Activated CD8-positive, alpha-beta memory T cell treated with anti-CD3 and anti-CD28 coated beads, Interleukin-2, amount 50 U/mL, for 24 hours (primary cell): ENCODE measurements around the gene NRG4.
"Not testable (repeated sequence)": the region's sequence is repeated elsewhere in the genome, so short reads cannot be mapped to it uniquely, and the experiment has no call there.

Experiments used
- DNase-seq: peaks from one replicate; pipeline ENCODE4 v3.0.0-alpha.2; 2020; ENCODE audit errors: extremely low read depth

The NRG4 gene

DNA sequence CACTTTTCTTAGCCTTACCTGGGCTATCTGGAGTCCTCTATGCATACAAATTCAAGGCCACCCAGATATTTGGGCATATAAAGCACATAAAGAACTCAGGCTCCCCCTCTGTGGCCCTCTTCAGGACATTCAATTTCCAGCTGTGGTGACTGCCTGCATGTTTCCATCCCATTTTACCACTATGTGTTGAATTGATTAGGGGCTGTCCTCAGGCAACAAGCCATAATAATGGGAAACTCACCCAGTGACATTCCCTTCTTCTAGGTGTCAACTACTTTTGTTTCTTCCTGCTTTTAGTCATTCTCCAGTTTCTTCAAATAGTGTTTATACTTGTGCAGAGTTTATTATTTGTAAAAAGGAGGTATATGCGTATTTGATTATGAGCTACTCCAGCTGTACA lies 18.0 kb downstream of the NRG4 start:
- DNase-seq, result no peak

DNA sequence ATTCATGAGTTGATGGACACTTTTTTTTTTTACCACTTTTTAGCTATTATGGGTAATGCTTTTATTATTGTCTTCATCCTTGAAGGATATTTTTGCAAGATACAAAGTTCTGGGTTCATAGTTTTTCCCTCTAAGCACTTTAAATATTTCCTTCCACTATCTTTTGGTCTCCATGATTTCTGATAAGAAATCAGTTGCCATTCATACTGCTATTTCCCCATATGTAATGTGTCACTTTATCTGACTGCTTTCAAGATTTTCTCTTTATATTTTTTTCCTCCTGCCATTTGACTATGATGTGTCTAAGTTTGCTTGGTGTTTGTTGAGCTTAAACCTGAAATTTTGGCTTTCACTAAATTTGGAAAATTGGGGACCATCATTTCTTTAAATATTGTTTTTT lies 19.3 kb downstream of the NRG4 start:
- no peak for DNase-seq

DNA sequence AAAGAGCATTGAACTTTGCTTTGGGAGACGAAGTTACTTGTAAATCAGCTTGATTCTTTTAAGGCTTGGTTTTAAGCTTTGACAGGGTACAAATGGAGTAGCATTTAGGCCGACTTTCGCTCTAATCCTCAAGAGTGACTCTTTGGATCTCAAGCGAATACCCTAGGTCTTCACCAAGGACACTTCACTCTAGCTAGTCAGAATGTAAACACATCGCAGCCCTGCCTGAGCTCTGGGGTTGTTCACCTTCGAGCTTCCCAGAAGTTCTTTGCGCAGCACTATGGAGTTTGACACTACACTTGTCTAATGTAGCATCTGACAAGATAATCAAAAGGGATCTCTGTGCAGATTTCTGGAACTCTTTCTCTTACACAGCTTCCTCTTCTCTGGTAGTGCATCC lies 22.3 kb downstream of the NRG4 start:
- no peak for DNase-seq

DNA sequence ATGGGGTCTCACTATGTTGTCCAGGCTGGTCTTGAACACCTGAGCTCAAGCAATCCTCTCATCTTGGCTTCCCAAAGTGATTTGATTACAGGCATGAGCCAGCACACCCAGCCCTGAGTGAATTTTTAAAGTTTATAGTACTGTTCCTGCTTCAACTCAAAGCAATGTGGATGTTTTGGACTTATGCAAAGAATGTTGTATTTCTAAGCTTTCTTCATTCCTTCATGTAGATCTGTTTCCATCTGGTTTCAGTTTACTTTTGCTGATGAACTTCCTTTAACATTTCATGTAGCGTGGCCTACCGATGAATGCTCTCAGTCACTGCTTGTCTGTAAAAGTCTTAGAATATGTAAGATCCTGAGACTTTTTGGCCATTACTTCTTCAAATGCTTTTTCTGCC lies 23.2 kb downstream of the NRG4 start:
- no peak for DNase-seq

DNA sequence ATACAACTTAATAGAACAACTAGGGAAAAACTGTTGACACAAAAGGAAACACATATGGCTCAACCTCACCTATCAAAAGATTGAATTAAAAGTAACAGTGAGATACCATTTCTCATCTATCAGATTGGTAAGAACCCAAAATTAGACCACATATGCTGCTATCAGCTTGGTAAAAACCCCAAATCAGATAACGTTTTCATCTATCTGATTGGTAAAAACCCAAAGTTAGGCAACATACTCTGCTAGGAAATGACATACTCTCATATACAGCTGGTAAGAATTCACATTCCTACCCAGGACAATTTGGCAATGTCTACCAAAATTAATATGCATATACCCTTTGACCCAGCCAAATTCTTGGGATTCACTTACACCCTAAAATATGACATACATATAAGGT lies 26.3 kb downstream of the NRG4 start:
- DNase-seq, result no peak

DNA sequence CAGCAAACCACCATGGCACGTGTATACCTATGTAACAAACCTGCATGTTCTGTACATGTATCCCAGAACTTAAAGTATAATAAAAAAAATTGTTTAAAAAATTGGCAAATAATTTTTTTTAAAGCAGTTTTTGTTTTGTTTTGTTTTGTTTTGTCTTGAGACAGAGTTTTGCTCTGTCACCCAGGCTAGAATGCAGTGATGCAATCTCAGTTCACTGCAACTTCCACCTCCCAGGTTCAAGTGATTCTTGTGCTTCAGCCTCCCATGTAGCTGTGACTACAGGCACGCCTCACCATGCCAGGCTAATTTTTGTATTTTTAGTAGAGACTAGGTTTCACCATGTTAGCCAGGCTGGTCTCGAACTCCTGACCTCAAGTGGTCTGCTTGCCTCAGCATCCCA lies 27.5 kb downstream of the NRG4 start:
- not testable (repeated sequence) for DNase-seq

DNA sequence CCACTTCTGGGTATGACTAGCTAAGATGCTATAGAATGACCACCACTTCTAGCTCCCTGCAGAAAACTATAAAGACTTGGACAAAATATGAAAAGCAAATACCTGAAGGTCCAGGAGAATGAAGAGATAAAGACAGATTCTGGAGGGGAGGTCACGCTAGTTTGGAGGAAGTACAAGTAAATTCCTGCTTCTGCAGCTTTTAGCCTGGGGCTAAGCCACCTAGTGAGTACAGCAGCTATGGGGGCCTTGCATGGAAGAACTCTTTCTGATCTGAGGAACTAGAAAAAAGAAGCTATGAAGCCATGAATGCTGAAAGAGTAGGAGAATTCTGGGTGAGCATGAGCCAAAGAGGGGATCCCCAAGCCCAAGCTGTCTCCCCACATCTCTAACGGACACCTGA lies 29.8 kb downstream of the NRG4 start:
- DNase-seq, result no peak

DNA sequence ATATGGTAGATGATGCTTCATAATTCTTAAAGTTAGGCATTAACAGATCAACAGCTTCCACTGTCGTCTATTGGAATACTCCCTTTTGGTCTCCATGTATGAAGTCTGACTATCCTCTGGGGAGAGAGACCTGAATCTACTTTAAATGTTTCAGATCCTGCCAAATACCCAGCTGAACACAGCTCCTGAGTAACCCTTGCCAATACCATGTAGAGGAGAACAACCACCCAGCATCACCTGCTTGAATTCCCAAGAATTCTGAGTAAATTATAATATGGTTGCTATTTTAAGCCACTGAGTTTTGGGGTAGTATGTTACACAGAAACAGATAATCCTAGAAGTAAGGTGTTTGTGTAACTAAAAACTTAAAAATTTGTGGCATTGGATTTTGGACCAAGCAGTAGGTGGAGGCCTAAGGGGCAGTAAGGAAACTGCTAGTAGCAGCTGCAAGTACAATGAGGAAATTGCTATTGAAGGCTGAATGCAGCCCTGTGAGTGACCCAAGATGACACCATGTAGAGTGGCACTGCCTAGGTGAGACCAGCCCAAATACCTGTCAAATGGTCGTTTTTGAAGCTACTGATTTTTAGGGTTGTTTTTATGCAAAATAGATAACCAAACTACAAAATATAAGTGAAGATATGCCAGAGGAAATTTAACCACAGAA lies 30.9 kb downstream of the NRG4 start:
- no peak for DNase-seq

DNA sequence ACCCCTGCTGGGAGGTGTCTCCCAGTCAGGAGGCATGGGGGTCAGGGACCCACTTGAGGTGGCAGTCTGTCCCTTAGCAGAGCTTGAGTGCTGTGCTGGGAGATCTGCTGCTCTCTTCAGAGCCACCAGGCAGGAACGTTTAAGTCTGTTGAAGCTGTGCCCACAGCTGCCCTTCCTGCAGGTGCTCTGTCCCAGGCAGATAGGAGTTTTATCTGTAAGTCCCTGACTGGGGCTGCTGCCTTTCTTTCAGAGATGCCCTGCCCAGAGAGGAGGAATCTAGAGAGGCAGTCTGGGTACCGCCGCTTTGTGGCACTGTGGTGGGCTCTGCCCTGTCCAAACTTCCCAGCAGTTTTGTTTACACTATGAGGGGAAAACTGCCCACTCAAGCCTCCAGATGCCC lies 35.5 kb downstream of the NRG4 start:
- not testable (repeated sequence) for DNase-seq

DNA sequence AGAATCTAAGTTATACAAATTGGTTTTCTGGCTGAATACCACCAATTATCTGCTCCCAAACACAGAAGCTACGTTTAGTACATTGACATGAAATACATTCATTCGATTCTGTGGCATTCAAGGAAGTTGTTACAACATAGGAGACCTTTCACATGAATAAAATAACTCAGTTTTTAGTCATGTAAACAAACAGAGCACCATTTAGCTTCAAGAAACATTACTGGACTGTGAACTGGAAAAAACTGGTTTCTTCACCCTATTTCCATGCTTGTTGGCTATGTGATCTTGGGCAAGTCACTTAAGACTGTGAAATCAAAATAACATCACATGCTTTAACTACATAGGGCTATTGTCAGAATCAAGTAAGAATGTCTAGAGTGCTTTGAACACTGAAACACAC lies 46.2 kb downstream of the NRG4 start:
- DNase-seq, result no peak

DNA sequence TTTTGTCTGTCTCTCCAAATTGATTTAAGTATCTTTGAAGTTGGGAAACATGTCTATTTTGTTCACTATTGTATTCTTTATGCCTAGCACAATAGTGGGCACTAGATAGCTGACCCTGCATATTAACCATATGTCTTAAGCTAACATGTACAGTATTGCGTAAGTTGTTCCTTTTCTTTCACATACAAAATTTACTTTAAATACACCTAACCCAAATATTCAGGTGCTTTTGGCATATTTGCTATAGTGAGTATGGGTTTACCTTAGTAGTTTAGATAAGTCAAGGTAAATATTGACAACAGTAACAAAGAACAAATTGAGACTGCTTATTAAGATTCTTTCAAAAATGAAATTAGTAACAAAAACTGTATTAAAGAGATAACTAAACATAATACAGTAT lies 50.9 kb downstream of the NRG4 start:
- no peak for DNase-seq

DNA sequence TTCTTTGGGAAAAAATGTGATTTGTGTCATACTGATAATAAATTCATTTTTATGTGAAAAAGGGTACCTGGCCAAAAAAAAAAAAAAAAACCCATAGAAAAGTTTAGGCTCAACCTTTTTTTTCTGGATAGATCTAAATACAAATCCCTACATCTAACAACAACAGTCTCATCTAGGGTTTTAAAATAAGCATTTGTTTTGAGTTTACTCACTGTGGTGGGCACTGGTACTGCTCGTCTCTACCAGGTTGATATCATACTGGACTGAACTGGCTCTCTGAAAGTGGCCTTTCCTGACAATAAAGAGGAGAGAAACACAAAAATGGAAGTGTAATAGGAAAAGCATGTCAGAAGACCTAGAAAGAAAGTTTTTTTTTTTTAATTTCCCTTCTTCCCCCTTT lies 56.5 kb downstream of the NRG4 start:
- DNase-seq, result no peak

DNA sequence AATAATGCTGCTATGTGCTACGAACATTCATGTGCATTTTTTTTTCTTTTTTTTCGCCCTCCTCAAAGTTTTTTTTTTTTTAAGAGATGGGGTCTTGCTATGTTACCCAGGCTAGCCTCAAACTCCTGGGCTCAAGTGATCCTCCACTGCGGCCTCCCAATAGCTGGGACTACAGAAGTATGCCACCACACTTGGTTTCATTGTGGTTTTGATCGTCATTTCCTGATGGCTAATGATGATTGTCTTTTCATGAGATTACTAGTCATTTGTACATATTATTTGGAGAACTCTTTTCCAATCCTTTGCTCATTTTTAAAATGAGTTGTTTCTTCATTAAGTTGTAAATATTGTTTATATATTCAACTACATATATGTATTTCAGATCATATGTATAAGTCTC lies 59.7 kb downstream of the NRG4 start:
- DNase-seq, result no peak

DNA sequence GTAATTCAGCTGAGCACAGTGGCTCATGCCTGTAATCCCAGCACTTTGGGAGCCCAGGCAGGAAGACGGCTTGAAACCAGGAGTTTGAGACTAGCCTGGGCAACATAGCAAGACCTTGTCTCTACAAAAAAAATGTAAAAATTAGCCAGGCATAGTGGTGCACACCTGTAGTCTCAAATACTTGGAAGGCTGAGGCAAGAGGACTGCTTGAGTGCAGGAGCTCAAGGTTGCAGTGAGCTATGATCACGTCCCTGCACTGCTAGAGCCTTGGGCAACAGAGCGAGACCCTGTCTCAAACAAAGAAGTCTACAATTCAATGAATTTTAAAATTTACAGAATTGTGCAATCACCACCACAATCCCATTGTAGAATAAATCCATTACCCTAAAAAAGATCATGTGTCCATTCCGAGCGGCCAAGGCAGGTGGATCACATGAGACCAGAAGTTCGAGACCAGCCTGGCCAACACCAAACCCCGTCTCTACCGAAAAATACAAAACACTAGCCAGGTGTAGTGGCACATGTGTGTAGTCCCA lies 63.4 kb downstream of the NRG4 start:
- no peak for DNase-seq

DNA sequence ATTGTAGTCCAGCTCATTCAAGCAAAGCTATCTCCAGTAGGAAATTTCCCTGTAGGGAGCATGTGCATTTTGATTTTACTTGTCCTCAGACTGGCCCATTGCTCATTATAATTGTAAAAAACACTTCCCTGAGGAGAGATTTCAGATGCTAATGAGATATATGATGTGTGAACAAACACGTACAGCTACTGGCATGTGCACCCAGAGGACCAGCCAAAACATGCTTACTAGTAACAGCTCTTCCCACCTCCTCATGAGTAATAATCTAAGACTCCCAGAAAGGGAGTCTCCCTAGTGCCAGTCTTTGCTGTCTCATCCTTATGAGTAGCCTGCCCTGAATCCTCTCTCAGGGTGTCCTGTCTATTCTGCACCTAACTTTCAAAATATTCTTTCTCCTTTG lies 65.1 kb downstream of the NRG4 start:
- no peak for DNase-seq

DNA sequence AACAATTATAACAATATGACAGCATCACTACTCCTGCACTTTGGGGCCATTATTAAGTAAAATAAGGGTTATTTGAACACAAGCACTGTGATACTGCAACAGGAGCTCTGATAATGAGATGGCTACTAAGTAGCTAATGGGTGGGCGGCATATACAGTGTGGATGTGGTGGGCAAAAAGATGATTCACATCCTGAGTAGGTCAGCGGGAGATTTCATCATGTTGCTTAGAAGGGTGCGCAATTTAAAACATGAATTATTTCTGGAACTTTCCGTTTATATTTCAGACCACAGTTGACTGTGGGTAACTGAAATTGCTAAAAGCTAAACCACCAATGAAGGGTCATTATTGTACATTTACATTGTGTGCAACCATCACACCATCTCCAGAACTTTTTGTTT lies 66.3 kb downstream of the NRG4 start:
- no peak for DNase-seq

DNA sequence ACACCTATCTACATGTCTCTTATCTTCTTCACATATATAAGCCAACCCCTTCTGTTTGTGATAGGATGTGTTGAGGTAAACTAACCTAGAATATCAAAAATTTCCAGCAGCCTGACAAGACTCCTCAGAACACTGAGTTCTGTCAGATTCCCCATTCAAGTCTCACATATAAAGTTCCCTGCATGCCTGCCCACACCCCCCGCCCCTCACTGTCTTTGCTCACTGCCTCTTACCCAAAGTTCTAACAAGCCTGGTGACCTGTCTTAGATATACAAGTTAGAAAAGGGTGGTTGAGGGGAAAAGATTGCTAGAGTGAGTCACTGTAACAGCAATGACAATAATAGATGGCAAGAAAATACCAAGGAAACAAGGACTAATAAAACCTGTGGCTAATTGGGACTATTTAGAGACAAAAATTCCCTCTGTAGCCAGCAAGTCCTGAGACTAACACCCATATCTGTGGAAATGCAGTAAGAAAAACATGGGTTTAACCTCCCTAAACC lies 68.5 kb downstream of the NRG4 start:
- no peak for DNase-seq

DNA sequence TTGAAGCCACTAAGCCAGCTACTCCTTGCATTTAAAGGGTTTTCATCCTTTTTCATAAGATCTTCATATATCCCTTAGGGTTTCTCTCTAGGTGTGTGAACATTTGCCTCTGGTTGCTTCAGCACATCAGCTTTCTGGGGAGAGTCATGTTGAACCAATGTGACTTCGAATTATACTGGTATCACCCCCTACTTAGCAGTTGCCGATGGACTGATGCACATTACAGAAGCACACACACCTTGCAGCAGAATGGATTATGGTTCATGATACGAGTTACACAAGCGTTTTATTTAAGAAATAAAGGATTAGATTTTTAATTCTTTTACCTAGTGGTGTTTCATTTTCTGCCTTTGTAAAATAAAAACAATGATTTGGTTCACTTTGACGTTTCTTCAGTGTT lies 69.0 kb downstream of the NRG4 start:
- DNase-seq, result no peak

DNA sequence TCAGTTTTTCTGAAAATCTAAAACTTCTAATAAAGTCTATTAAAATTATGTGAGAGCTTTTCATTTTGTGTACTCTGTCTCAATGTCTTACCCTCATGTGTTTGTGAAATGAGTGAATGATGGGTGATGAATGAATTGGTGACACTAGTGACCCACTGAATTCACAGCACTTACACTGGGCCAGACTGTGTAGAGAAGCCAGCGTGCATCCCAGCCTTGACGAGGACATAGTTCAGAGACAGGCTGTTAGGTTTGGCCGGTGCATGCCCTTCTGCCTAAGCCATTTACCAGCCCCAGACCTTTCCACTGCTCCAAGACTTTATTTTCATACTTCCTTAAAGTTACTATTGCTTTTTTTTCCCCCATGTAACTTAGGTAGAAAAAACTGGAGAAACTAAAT lies 69.8 kb downstream of the NRG4 start:
- no peak for DNase-seq

DNA sequence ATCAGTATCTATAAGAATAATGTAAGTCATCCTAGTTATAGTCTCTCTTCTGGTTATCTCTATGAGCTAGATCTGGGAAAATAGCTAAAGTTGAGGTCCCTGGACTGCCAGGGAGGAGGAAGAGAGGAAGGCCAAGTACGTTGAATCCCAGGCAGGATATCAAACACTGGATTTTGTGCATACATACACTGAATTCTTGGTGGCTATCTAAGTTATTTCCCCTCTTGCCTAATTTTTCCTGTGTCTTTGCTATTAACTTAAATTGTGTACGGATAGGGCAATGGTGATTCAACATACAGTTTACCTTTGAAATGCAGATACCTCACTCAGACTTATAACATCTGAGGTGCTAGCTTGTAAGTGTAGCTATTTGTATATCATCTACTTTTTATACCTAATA lies 81.4 kb downstream of the NRG4 start:
- DNase-seq, result no peak

DNA sequence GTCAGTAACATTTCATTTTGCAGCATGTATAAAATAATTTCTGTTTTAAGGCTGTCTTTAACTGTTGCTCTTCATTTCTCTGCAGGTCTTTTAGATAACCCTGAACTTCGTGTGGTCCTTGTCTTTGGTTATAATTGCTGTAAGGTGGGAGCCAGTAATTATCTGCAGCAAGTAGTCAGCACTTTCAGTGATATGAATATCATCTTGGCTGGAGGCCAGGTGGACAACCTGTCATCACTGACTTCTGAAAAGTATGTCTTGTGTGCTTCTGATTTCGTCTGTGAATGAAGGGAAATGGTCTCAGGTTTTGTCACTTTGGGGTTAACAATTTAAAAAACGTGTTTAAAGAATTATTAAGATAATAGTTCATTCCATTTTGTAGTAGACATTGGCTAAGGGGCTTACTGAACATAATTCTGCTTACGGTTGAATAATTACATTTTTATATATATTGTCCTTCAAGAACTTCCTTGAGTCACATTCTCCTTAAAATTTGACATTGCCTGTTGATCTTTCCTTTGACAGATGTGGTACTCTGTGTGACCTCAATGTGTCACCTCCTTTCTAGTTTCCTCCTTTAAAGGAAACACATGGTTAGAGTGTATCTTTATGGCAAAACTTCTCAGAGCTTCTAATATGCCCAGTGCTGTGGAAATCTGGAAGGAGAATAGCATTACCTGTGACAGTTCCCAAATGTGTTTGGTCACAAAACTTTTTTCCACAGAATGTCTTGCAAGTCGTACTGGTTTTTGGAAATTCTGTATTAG lies 82.2 kb downstream of the NRG4 start:
- no peak for DNase-seq

DNA sequence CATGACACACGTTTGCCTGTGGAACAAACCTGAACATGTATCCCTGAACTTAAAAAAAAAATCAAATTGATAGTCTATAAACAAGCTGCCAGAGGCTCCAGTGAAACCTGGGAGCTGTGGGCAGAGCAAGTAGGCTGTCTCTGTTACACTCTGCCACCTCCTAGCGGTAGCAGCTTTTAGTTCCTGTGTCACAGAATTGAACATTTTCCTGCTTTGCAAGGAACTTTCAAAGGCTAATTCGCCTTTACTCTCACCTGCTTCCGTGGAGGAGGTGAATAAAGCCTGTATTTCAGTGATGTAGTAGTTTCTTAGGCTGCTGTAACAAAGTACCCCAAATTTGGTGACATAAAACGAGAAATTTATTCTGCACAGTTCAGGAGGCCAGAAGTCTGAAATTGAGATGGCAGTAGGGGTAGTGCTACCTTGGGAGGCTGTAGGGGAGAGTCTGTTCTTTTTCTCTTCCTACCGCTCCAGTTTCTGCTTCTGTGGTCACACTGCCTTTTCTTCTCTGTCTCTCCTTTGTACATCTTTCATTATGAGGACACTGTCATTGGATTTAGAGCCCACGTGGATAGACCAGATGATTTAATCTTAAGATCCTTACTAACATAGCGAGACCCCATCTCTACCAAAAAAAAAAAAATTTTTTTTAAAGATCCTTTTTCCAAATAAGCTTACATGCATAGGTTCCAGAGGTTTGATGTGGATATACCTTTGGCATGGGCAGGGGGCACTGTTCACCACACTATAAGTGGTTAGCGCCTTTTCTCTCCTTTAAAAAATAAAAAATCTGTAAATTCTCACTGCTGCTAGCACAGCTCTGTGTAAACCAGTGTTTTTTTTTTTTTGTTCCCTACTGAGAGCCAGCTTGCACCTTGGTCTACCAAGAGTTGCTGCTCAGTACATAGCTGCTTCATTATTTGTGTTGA lies 83.3 kb downstream of the NRG4 start:
- DNase-seq, result no peak
